Nucleus accumbens (tissue), 56 donors: ENCODE data around the gene ZNF750.

ENCODE experiments used
- DNase-seq, 56 donors: peaks; one replicate each; lab custom pipeline; 2025; lab: John Stamatoyannopoulos, UW

The ZNF750 gene

DNA sequence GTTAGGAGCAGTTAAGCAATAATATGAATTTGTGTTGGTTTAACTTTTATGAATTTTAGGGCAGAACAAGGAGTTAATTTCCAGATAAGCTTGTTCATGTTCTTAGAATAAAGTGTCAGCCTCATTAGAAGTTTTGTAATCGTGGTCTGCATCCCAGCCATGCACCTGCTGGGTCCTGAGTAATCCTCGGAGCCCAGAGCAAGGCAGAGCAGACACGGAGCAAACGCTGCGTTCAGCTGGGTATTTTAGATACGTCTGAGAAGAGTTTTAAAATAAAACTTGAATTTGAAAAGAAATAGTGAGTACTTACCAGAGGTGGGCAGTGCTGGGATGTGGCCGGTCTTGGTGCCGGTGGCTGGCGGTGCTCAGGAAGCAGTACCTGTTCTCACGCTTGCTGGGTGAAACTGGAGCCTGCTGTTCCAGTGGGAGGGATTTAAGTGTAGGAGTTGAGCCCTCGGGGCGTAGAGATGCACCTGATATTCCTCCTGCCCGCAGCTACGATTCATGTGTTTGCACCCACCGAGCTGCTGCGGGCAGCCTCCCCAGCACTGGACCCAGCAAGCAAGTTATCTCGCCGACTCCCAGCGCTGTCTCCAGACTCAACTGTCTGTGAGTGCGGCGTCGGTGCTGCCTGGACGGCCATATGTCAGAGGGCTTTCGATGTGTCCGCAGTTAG is at the start of gene ZNF750:
TSS of gene ZNF750 (minus strand) at position 406 of the 676 bp plus-strand sequence. CDS start 7,568 bp downstream, outside the sequence.
- DNase-seq, result no peak

DNA sequence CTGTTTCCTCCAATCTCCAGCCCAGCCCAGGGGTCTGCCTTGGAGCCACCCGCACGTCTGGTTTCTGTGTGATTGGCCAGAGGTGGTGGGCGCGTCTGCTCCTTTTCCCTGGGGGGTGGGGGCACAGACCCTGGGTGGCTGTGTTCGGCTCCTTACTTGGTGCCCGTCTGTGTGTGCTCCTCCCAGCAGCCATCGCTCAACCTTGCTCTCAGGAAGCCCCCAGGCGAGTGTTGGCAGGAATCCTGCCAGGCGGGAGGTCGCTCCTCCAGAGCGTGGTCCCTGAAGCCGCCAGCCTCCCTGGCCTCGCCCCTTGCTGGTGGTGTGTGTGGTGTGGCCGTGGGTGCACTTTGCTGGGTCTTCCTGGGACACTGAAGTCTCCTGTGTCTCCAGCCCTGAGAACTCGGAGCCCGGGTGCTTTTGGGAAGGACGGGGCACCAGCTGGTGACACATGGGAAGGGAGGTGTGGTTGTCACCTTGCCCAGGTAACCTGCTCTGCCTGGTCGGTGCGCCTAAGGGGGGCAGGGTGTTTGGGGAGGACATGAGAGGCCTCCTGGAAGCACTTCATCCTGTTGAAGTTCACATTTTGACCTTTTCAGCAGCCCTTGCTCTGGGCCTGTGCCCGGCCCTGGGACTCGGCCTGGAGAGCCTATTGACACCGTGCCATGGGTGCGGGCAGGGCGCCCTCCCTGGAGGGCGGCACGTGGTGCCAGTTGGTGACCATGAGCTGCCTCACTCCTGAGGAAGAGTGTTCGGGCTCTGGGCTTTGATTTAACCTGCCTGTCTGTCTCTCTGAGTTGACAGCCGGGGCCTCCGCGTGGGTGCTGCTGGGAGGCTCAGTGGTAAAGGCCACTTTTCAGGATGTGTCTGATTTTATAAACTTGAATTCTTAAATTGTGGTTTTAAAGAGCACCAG is 49.0 kb upstream of the ZNF750 start:
- peak in 2 of 56 donors; percentile 25 to 44 for DNase-seq

DNA sequence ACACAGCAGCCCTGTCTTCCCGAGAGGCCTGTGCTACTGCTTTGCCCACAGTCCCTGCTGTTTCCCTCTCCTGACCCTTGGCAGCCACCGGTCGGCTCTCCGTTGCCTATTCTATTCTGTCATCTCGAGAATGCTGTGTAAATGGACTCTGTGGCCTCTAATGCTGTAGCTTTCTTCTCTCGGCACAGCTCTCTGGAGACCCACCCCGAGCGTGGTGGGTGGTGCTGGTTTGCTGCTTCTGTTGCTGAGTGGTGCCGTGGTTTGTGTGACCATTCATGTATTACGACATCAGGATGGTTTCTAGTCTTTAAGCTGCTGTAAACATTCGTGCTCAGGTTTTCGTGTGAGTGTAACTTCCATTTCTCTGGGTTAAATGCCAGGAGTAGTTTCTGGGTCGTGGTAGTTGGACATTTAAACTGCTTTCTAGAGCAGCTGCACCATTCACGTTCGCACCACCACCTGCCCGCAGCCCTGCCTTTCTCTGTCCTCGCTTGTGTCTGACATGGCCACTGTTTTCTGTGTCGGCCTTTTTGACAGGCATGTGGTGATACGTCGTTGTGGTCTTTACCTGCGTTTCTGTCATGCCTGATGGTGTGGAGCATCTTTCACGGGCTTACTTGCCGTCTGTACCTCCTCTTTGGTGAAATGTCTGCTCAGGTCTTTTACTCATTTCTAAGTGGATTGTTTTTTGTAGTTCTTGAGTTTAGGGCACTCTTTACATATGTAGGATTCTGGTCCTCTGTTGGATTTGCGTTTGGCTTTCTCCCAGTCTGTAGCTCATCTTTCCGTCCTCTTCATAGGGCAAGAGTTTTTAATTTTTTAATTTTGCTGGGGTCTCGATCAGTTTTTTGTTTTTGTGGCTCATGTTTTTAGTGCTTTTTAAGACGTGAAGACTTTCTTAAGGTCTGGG is 47.7 kb upstream of the ZNF750 start:
- DNase-seq, result no peak

DNA sequence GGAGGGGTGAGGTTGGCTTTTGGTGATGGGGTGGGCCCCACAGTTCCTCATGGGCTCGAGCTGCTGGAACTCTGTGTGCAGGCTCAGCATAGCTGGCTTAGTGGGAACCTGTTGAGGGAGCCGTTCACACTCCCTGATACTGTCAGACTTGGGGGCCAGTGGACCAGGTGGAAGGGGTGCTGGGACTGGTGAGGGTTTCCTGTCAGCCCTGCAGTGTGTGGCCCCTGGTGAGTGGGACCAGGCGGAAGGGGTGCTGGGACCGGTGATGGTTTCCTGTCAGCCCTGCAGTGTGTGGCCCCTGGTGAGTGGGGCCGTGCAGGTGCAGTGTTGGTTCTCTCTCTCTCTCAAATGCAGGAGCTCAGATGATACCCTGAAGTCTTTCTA is 45.1 kb upstream of the ZNF750 start:
- DNase-seq, result no peak

DNA sequence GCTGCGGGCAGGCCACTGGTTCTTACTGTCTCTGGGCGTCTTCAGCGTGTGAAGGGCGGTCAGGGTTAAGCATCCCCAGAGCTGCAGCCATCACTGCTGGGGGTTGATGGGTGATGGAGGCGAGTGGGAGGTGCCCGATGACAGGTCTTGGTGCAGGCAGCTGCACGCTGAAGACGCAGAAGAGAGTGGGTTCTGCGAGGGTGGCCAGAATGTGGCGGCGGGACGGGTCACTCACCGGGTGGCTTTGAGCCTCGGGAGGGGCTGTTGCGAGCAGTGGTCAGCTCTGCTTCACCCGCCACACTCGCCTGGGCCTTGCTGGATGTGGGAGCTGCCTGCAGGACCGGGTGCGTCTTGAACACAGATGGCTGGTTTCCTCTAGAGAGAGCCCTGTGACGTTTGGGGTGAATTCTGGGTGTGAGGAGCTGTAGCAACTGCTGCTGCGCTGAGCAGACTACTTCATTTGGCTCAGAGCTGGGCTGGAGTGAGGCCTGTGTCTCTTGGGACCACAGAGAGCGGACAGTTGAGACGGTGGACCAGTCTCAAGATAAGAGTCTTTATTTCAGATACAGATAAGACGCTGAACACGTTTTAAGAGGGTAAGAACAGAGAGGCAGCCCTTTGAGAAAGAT is 44.6 kb upstream of the ZNF750 start:
- no peak for DNase-seq

GRCh38 chr17:82883419-82884031 is 43.7 kb upstream of the ZNF750 start:
- no peak for DNase-seq

- DNase-seq, result no peak
Measured at GRCh38 chr17:82882715-82883418, 43.0 kb upstream of the ZNF750 start.

DNA sequence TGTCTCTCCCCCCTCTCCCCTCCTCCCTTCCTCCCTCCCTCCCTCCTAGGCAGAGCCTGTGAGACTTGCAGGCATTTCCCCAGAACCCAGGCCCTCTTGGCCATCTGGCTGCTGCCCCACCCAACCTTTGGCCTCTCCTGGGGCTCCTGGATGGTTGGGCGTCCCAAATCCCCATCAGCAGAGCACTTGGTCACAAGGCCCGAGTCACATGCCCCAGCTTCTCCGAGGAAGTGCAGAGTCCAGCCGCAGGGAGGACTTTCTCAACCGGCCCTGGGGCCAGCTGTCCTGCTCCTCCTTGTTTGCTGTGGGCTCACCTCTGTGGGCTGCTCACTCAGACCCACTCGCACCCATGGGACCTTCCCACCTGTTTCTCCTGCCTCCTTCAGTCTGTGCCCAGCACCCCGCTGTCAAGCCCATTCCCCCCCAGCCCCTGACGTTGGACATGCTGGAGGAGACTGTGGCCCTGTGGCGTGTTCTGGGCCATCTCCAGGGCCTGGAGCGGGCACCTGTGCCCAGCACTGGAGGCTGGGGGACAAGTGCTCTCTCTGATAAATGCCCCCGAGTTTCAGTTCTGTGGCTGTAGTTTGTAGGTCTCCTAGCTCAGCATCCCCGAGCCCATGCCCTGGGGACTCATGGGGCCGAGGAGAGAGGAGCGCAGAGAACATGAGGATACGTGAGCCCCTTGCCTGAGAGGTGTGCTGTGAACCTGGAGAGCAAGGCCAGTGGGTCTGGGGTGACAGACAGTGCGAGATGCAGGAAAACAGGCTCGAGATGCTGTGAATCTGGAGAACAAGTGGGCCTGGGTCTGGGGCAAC is 42.3 kb upstream of the ZNF750 start:
- peak in 12 of 56 donors; percentile 11 to 50 (median 30) for DNase-seq

GRCh38 chr17:82881324-82881823 is 41.6 kb upstream of the ZNF750 start:
- peak in 1 of 56 donors; percentile 14 for DNase-seq

DNA sequence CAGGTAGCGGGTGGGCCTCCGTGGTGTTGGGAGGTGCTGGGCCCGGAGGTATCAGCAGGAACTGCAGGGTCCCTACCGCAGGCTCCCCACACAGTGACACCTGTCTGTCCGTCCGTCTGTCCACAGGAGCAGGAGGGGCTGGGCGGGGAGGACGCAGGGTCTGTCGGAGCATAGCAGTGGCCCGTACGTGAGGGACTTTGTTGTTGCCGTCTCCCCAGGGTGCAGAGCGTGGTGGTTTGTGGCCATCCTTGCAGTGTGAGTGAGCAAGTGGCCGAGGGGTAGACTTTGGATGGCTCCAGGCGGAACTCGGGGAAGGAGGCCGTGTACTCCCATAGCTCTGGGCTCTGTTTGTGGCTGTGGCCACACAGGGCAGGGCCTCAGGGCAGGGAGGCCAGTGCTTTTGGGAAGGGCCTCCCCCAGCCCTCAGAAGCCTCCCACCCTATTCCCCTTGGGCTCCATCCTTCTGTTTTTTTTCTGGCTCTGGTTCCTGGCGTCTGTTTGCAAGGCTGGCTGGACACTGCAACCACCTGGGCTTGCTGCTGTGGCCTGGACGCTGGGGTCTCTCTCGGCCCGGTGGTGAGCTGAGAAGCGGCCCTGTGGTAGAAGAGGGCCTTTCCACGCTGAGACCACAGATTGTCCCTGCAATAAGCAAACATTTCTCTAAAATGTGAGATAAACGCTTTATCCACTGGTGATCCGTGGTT is 41.0 kb upstream of the ZNF750 start:
- no peak for DNase-seq

DNA sequence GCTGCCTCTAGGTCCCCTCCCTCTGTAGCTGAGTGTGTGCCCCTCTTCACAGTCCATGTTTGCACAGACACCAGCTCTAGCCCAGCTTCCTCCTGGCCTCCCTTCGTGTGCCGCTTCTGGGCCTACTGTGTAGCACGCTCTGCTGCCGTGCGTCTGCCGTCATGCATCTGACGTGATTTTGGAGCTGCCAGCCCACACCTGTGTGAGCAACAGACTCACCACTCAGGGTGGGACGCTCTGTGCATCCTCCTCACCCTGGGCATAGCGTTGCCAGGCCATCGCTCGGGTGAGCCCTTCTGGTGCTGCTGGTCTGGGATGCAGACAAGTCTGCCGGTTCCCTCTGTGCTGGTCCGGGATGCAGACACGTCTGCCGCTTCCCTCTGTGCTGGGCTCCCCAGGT is 39.4 kb upstream of the ZNF750 start:
- no peak for DNase-seq

DNA sequence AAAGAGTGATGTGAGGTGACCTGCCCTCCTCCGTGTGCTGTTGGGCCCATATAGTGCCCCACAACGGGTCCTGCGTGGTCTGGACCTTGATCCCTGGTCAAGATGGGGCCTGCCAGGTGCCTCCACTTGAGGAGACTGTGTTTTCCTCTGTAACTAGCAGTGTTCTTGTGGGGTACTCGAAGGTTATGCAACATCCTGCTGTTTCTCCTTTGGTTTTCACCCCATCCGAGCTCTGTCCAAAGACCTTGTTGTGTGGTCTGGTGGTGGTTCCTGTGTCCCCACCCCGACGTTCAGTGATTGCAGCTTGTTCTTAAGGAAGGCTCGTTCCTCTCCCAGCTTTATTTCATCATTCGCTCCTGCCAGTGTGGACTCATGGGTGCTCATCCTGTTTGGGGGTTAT is 38.7 kb upstream of the ZNF750 start:
- DNase-seq, result no peak

GRCh38 chr17:82876602-82877379 is 37.0 kb upstream of the ZNF750 start:
- DNase-seq, result peak in 49 of 56 donors; percentile 7 to 81 (median 55)

GRCh38 chr17:82876149-82876548 is 36.3 kb upstream of the ZNF750 start:
- no peak for DNase-seq

DNA sequence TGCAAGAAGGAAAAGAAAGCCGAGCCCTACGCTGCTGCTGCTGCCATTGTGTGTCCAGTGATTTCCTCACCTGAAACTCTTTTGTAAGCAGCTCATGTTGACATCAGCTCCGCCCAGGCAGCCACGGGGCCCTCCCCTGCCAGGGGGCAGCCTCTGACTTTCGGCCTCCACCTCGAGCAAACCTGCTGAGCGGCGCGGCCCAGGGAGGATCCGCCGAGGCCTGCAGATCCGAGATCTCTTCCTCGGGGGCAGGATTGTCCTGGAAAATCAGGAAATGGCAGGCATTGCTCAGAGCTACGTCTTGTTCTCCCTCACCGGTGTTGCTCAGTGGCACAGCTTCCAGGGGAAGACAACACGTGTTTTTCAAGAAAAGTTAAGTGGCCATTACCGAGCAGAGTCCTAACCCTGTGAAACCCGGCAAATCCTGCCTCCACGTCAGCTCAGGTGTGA is 35.6 kb upstream of the ZNF750 start:
- no peak for DNase-seq

DNA sequence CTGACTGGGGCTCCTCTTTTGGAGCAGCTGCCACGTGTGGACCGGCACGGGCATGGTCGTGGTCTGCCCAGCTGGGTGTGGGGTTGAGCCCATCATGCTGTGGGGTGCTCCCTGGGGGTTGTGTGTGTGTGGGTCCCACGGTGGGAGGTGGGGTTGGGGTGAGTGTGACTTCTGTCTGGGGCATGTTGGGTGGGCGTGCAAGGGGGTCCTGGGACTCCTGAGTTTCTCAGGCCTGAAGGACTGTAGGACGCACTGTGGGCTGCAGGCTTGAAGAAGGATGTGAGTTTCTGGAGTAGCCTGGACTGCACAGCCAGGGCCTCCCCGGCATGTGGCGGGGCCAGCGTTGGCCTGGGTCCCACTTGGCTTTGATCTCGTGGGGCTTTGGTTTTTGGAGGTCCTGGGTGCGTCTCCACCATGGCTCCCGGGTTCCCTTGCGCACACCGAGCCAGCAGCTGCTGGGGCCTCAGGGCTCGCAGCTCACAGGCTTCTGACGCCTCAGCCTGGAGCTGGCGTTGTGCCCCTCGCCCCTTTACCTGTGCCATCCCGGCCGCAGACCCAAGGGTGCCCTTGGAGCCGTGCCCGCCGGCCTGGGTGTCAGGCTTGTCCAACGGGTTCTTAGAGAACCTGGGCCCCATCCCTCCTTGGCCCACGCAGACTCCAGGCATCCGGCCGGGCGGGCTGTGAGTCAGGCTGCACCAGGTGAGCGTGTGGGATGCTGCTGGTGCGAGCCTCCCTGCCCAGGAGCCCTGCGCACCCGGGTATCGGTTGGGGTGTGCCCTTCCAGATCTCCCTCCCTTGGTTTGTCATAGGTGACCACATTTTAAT is 34.4 kb upstream of the ZNF750 start:
- no peak for DNase-seq
